GM12892 (cell line): ENCODE results near the gene CCL4.
"Not testable (repeated sequence)": the region's sequence is repeated elsewhere in the genome, so short reads cannot be mapped to it uniquely, and the experiment has no call there.

ENCODE experiments used
- POLR2A ChIP-seq: IDR thresholded peaks from 2 replicates; pipeline ENCODE4 v1.6.1; 2011; ENCODE audit warnings: low read depth, low read length, control low read depth
- TAF1 ChIP-seq: IDR thresholded peaks from 2 replicates; pipeline ENCODE4 v1.6.1; 2011; ENCODE audit warnings: low read depth, mild to moderate bottlenecking, control low read depth, low read length, borderline replicate concordance

DNA sequence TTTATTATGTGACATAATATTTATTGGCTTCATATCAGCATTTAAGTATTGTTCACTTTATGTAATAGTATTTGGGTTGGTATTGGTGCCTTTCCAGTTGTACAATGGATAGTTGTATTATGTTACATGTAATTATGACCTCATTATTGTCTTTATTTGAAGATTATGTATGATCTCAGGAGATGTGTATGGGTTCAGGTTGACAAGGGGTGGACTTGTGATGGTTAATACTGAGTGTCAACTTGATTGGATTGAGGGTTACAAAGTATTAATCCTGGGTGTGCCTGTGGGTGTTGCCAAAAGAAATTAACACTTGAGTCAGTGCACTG lies 12.0 kb downstream of the CCL4 start:
- TF ChIP-seq POLR2A, TAF1: not testable (repeated sequence)
